ENCODE data around the gene SMAD7.
"Not testable (repeated sequence)": the region's sequence is repeated elsewhere in the genome, so short reads cannot be mapped to it uniquely, and the experiment has no call there.

Gene SMAD7

GRCh38 chr18:48875314-48875941, 75.3 kb downstream of the SMAD7 start:
- DNase-seq: no peak

GRCh38 chr18:48874701-48875162, 76.0 kb downstream of the SMAD7 start:
- DNase-seq: no peak

GRCh38 chr18:48874233-48874632, 76.5 kb downstream of the SMAD7 start:
- DNase-seq: no peak

GRCh38 chr18:48872234-48873145, 78.3 kb downstream of the SMAD7 start:
- no peak for DNase-seq

- DNase-seq: no peak
Measured at GRCh38 chr18:48871391-48872166, 79.2 kb downstream of the SMAD7 start.

GRCh38 chr18:48870926-48871325, 79.8 kb downstream of the SMAD7 start:
- DNase-seq: not testable (repeated sequence)
